SK-N-SH (cell line): Measurements from ENCODE around the gene LRRC40. TPM values are rescaled to one million over a fixed set of nuclear protein-coding genes. Genes with fewer than 3 reads are reported as not detected.

Source experiments
- CTCF ChIA-PET: fragments of 300-600, 350-600 bp; formaldehyde crosslinking; extraction: SDS; loops from one replicate; lab custom pipeline; 2021; lab: Yijun Ruan, JAX
- POLR2A ChIA-PET: fragments of 350-600 bp; sonication (Branson Sonifier 250); formaldehyde crosslinking; extraction: SDS; loops from one replicate; lab custom pipeline; 2020; ENCODE audit warnings: antibody characterized with exemption, inconsistent platforms; lab: Yijun Ruan, JAX
- DNase-seq: peaks from one replicate; pipeline ENCODE4 v3.0.0; 2012
- H2AFZ ChIP-seq: fragments of 200-600 bp; sonication (generic); 2 replicates; pipeline ENCODE4 v1.8.1; 2016; ENCODE audit warnings: antibody characterized with exemption, mild to moderate bottlenecking, low read depth
- H3F3A ChIP-seq: fragments of 200-600 bp; sonication (generic); replicated peaks from 2 replicates; pipeline ENCODE3; 2016; ENCODE audit warnings: antibody characterized with exemption, mild to moderate bottlenecking; ENCODE audit not compliant: insufficient read depth
- H3K27ac ChIP-seq, 2 experiments: fragments of 200-500 bp in 1 of 2; fragments of 200-600 bp in 1 of 2; sonication (Bioruptor generic) in 1 of 2; sonication (generic), shearing (Covaris generic) in 1 of 2; 2 replicates each; pipeline versions ENCODE4 v1.5.1 to v1.6.1; 2014 to 2016; ENCODE audit warnings: low read depth in 2 of 2, inconsistent platforms in 1 of 2, low read length in 1 of 2, mild to moderate bottlenecking in 1 of 2, mixed read lengths in 1 of 2
- H3K27me3 ChIP-seq: fragments of 200-600 bp; sonication (generic), shearing (Covaris generic); 2 replicates; pipeline ENCODE4 v1.6.1; 2016; ENCODE audit warnings: mixed run types; ENCODE audit not compliant: insufficient read depth
- H3K36me3 ChIP-seq, 2 experiments: fragments of 200-500 bp in 1 of 2; fragments of 200-600 bp in 1 of 2; sonication (Bioruptor generic) in 1 of 2; sonication (generic) in 1 of 2; replicated peaks in 1 of 2; 2 replicates each; pipeline versions ENCODE3 to v1.5.1; 2014 to 2016; ENCODE audit warnings: low read length in 1 of 2, mild to moderate bottlenecking in 1 of 2; ENCODE audit not compliant: insufficient read depth in 2 of 2, control insufficient read depth in 1 of 2
- H3K4me1 ChIP-seq, 2 experiments: fragments of 200-500 bp in 1 of 2; fragments of 200-600 bp in 1 of 2; sonication (Bioruptor generic) in 1 of 2; sonication (generic), shearing (Covaris generic) in 1 of 2; 2 replicates each; pipeline versions ENCODE4 v1.5.1 to v1.6.1; 2014 to 2016; ENCODE audit warnings: low read depth in 1 of 2, low read length in 1 of 2, mixed run types in 1 of 2; ENCODE audit not compliant: insufficient read depth in 2 of 2, control insufficient read depth in 1 of 2
- H3K4me2 ChIP-seq: fragments of 200-600 bp; sonication (generic), shearing (Covaris generic); 2 replicates; pipeline ENCODE4 v1.6.1; 2017; ENCODE audit warnings: mixed run types
- H3K4me3 ChIP-seq, 2 experiments: fragments of 200-500 bp in 1 of 2; fragments of 200-600 bp in 1 of 2; sonication (Bioruptor generic) in 1 of 2; sonication (generic), shearing (Covaris generic) in 1 of 2; 2 replicates each; pipeline versions ENCODE4 v1.5.1 to v1.8.1; 2014 to 2016; ENCODE audit warnings: low read depth in 2 of 2, inconsistent platforms in 1 of 2, low read length in 1 of 2, mild to moderate bottlenecking in 1 of 2, mixed read lengths in 1 of 2, moderate library complexity in 1 of 2
- H3K79me2 ChIP-seq: fragments of 200-600 bp; sonication (generic); 2 replicates; pipeline ENCODE4 v1.8.1; 2017; ENCODE audit warnings: mild to moderate bottlenecking; ENCODE audit not compliant: insufficient read depth
- H3K9ac ChIP-seq: fragments of 200-600 bp; sonication (generic); 2 replicates; pipeline ENCODE4 v1.6.1; 2017; ENCODE audit warnings: mixed run types
- H3K9me2 ChIP-seq: fragments of 200-600 bp; sonication (generic); 2 replicates; pipeline ENCODE4 v1.6.1; 2017; ENCODE audit warnings: mixed run types
- H3K9me3 ChIP-seq: fragments of 200-600 bp; sonication (generic); 2 replicates; pipeline ENCODE4 v1.6.1; 2017; ENCODE audit warnings: mixed run types, mild to moderate bottlenecking, moderate library complexity
- H4K20me1 ChIP-seq: fragments of 200-600 bp; sonication (generic); 2 replicates; pipeline ENCODE4 v1.6.1; 2017; ENCODE audit warnings: mild to moderate bottlenecking, mixed run types; ENCODE audit not compliant: insufficient read depth
- CTCF ChIP-seq: fragments of 200-600 bp; sonication (generic); IDR thresholded peaks from 2 replicates; pipeline ENCODE4 v1.6.1; 2017; ENCODE audit warnings: antibody characterized with exemption, mild to moderate bottlenecking, moderate library complexity
- ELF1 ChIP-seq: IDR thresholded peaks from 2 replicates; pipeline ENCODE4 v1.4.0; 2012
- EP300 ChIP-seq, 2 experiments: IDR thresholded peaks; 2 replicates each; pipeline versions ENCODE4 v1.4.0 to v1.6.1; 2012; ENCODE audit warnings: borderline replicate concordance in 1 of 2, low read depth in 1 of 2, low read length in 1 of 2
- FOSL2 ChIP-seq: IDR thresholded peaks from 2 replicates; pipeline ENCODE4 v1.4.0; 2012; ENCODE audit warnings: low read depth, mild to moderate bottlenecking, moderate library complexity, borderline replicate concordance
- IRF3 ChIP-seq: fragments of 150-350 bp; IDR thresholded peaks from 2 replicates; pipeline ENCODE4 v1.6.1; 2016; ENCODE audit warnings: mild to moderate bottlenecking, low read depth, low read length
- JUND ChIP-seq: IDR thresholded peaks from 2 replicates; pipeline ENCODE4 v1.4.0; 2012
- MAX ChIP-seq: IDR thresholded peaks from 2 replicates; pipeline ENCODE4 v1.4.0; 2012; ENCODE audit warnings: low read depth
- MEF2A ChIP-seq: IDR thresholded peaks from 2 replicates; pipeline ENCODE4 v1.4.0; 2012; ENCODE audit warnings: low read depth, borderline replicate concordance
- MXI1 ChIP-seq: IDR thresholded peaks from 2 replicates; pipeline ENCODE4 v1.6.1; 2012; ENCODE audit warnings: mild to moderate bottlenecking, low read depth, low read length, improper control_type of control experiment
- NRF1 ChIP-seq: IDR thresholded peaks from 2 replicates; pipeline ENCODE4 v1.6.1; 2012; ENCODE audit warnings: low read depth, mild to moderate bottlenecking, low read length
- RAD21 ChIP-seq: IDR thresholded peaks from 2 replicates; pipeline ENCODE4 v1.6.1; 2012; ENCODE audit warnings: mild to moderate bottlenecking, low read length
- REST ChIP-seq: IDR thresholded peaks from 2 replicates; pipeline ENCODE4 v1.6.1; 2012; ENCODE audit warnings: mild to moderate bottlenecking, low read depth, low read length, moderate library complexity
- RFX5 ChIP-seq: IDR thresholded peaks from 2 replicates; pipeline ENCODE4 v1.6.1; 2012; ENCODE audit warnings: mild to moderate bottlenecking, improper control_type of control experiment, low read length
- RXRA ChIP-seq: IDR thresholded peaks from 2 replicates; pipeline ENCODE4 v1.4.0; 2012; ENCODE audit warnings: low read depth, mild to moderate bottlenecking, borderline replicate concordance
- SIN3A ChIP-seq: IDR thresholded peaks from 2 replicates; pipeline ENCODE4 v1.6.1; 2012; ENCODE audit warnings: low read depth, mild to moderate bottlenecking, low read length, moderate library complexity, borderline replicate concordance
- TAF1 ChIP-seq: IDR thresholded peaks from 2 replicates; pipeline ENCODE4 v1.6.1; 2012; ENCODE audit warnings: low read depth, mild to moderate bottlenecking, low read length, moderate library complexity, borderline replicate concordance
- TCF12 ChIP-seq: IDR thresholded peaks from 2 replicates; pipeline ENCODE4 v1.4.0; 2012
- USF1 ChIP-seq: IDR thresholded peaks from 2 replicates; pipeline ENCODE4 v1.4.0; 2012; ENCODE audit warnings: low read depth, borderline replicate concordance
- YY1 ChIP-seq: IDR thresholded peaks from 2 replicates; pipeline ENCODE4 v1.4.0; 2012; ENCODE audit warnings: low read depth, mild to moderate bottlenecking
- WGBS: methylation state at CpG from one replicate; pipeline ENCODE4 v1.1.6; 2017; ENCODE audit warnings: low lambda C conversion rate; 5-methylcytosine and 5-hydroxymethylcytosine counted together
- polyA plus RNA-seq, 3 experiments: library from polyadenylated mRNA; depleted of rRNA; stranded (reverse); fragments of >200 nt; gene quantifications; 2 replicates each; pipeline ENCODE4 v1.2.3, GENCODE V29; 2012

The LRRC40 gene
- polyA plus RNA-seq, 1 of the 3 experiments (the other 2 are of a cell fraction), result 5.6 TPM

GRCh38 chr1:70204139-70204538, 1.2 kb downstream of the LRRC40 start:
- TF ChIP-seq ELF1, result no peak
- no peak for TF ChIP-seq TCF12
- TF ChIP-seq YY1, result no peak
- TF ChIP-seq RFX5, result no peak
- no peak for TF ChIP-seq MXI1
- TF ChIP-seq REST, result no peak
- no peak for TF ChIP-seq CTCF
- TF ChIP-seq JUND, result no peak
- no peak for TF ChIP-seq NRF1
- TF ChIP-seq FOSL2, result no peak
- TF ChIP-seq TAF1, result no peak
- no peak for TF ChIP-seq RAD21
- no peak for TF ChIP-seq SIN3A
- TF ChIP-seq EP300 (IDR thresholded peaks at IDR 0.05; ENCODE audit: borderline replicate concordance in 1 of 2, low read depth in 1 of 2, low read length in 1 of 2), result no peak
- no peak for TF ChIP-seq MAX
- TF ChIP-seq MEF2A, result no peak
- no peak for TF ChIP-seq USF1
- TF ChIP-seq IRF3, result no peak
- TF ChIP-seq RXRA, result no peak
- WGBS, result 96% methylated on average over 1 of the region's 1 CpG
- H3K36me3 ChIP-seq, result peaks cover 0 to 10% of the 10 kb centered on the region in 2 experiments
- no peaks in the 10 kb centered on the region for H3K9me3 ChIP-seq
- peaks cover 0 to 4% of the 10 kb centered on the region in 2 experiments; a peak in 3 of 4 replicates for H3K4me1 ChIP-seq
- POLR2A ChIA-PET, result interaction anchor here (2.4 kb wide), 1 partner anchor 17 kb away, joined by 16 read pairs; the partner anchor contains the start of gene SRSF11
- no peaks in the 10 kb centered on the region for H4K20me1 ChIP-seq
- no peaks in the 10 kb centered on the region for H3K27me3 ChIP-seq
- no peak for DNase-seq
- CTCF ChIA-PET, result no interaction called here
- no peaks in the 10 kb centered on the region for H3K9me2 ChIP-seq
- H3K27ac ChIP-seq, result no peak overlapping the region
- H3F3A ChIP-seq, result peaks cover 13% of the 10 kb centered on the region
- H3K79me2 ChIP-seq, result peaks cover 100% of the 10 kb centered on the region
- H3K4me3 ChIP-seq, result peak overlapping the region; percentile 74 to 91; a peak in 3 of 4 replicates
- H2AFZ ChIP-seq, result no peak overlapping the region
- H3K4me2 ChIP-seq, result peak overlapping the region; percentile 85
- peak overlapping the region; percentile 96; the same call in 1 of the 2 replicates for H3K9ac ChIP-seq
